Adrenal gland (tissue), 5 donors: Measurements from ENCODE around the gene MAGIX.

ENCODE experiments used
- POLR2A ChIP-seq, 2 donors: fragments of 450-650 bp; IDR thresholded peaks; one replicate each; pipeline ENCODE4 v1.6.1; 2017; ENCODE audit warnings: antibody characterized with exemption in 2 of 2, mild to moderate bottlenecking in 2 of 2, moderate library complexity in 1 of 2
- TF ChIP-seq, protein P1 (sequence below), 6 experiments: fragments of 450-650 bp in 4 of 6; fragments of 200-600 bp in 2 of 6; sonication (generic) in 1 of 6; IDR thresholded peaks; 1 replicate in 5 of 6; 2 replicates in 1 of 6; pipeline versions ENCODE4 v1.5.1 to v1.8.0; 2016 to 2021; ENCODE audit warnings: antibody characterized with exemption in 6 of 6, mild to moderate bottlenecking in 2 of 6, moderate library complexity in 1 of 6
- donor health status: DM: no; HTN: no; CAD: no.

DNA sequence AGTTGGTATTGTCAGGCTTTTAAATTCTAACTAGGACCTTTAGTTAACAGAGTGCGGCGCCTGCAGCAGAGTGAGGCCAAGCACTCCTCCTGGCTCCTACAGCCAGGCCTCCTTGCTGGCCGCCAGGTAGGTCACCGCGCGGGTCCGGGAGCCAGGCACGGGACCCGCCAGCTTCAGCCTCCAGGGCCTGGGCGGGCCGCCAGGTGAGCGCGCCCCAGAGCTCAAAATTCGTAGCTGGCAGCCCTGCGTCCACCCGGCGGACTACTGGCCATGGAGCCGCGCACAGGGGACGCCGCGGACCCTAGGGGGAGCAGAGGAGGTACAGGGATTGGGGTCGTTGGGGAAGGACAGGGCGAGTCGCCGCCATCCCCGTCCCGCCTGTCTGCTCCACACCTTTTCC is at the start of gene MAGIX:
- TF ChIP-seq, protein P1, sequence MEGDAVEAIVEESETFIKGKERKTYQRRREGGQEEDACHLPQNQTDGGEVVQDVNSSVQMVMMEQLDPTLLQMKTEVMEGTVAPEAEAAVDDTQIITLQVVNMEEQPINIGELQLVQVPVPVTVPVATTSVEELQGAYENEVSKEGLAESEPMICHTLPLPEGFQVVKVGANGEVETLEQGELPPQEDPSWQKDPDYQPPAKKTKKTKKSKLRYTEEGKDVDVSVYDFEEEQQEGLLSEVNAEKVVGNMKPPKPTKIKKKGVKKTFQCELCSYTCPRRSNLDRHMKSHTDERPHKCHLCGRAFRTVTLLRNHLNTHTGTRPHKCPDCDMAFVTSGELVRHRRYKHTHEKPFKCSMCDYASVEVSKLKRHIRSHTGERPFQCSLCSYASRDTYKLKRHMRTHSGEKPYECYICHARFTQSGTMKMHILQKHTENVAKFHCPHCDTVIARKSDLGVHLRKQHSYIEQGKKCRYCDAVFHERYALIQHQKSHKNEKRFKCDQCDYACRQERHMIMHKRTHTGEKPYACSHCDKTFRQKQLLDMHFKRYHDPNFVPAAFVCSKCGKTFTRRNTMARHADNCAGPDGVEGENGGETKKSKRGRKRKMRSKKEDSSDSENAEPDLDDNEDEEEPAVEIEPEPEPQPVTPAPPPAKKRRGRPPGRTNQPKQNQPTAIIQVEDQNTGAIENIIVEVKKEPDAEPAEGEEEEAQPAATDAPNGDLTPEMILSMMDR (IDR thresholded peaks at IDR 0.05), result no peak
- TF ChIP-seq POLR2A (IDR thresholded peaks at IDR 0.05), result no peak
